HG02981 (cell line): ENCODE results near the gene RAB11FIP4.

Source experiments
- ATAC-seq: cut with Tn5 transposase; IDR thresholded peaks from one replicate; pipeline ENCODE4 v1.9.1; 2021; ENCODE audit warnings: mild to moderate bottlenecking, moderate library complexity; ENCODE audit not compliant: unreplicated experiment

Gene RAB11FIP4

DNA sequence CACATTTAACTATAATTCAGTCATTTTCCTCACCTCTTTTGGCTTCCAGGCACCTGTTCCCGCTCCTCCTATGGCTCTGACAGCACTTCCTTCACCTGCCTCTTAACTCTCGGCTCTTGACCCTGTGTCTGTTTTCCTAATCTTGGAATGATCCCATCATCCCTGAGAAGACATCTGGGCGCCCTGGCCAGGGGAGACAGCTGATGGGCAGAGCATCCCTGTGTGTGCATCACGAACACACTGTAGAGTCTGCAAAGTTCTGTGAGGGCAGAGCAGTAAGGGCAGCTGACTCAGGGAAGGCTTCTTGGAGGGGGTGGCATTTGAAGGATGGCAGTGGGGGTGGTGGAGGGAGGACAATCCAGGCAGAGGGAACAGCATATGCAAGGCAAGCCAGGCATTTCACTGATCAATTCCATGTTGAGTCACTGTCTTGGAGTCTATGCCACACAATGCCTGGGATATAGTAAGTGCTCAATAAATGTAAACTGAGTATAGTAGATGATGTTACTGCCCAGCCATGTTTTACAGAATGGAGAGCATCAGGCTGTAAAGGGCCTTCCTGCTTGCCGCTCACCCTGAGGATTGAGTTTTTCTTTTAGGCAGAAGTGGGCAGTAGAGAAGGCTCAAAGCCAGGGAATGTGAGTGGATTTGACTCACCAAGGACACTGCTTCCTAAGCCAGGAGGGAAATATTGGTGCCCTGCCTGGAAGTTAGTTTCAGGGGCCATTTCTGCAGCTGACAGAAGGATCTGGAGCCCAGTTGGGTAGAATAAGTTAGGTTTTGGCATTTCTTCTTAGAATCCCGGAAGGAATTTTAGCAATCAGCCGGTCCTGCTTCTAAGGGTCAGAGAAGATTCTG lies 5.8 kb upstream of the RAB11FIP4 start:
- no peak for ATAC-seq

DNA sequence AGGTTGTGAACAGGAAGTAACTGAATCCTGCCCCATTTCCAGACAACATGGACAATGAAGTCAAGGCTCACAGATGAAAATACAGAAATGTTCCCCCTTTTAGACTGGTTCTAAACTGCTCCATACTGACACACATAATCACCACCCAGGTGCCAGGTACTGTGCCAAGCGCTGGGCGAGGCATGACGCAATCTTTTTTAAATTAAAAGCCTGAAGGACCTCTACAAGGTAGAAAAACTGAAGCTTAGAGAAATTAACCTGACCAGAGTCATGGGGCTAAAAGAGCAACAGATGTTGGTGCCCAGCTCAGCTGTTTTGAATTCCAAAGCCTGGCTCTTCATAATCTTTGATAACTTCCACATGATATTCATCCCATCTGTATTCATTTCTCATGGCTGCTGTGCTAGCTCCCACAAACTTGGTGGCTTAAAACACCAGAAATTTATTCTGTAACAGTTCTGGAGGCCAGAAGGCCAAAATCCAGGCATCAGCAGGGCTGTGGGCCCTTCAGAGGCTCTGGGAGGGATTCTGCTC lies 4.9 kb upstream of the RAB11FIP4 start:
- ATAC-seq, result no peak

DNA sequence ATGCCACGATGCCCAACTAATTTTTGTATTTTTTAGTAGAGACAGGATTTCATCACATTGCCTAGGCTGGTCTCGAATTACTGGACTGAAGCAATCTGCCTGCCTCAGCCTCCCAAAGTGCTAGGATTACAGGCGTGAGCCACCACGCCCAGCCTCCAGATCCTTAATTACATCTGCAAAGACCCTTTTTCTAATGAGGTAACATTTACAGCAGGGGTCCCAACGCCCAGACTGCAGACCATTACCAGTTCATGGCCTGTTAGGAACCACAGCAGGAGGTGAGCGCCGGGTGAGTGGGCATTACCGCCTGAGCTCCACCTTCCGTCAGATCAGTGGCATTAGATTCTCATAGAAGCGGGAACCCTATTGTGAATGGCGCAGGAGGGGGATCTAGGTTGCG lies 4.0 kb upstream of the RAB11FIP4 start:
- ATAC-seq, result no peak

DNA sequence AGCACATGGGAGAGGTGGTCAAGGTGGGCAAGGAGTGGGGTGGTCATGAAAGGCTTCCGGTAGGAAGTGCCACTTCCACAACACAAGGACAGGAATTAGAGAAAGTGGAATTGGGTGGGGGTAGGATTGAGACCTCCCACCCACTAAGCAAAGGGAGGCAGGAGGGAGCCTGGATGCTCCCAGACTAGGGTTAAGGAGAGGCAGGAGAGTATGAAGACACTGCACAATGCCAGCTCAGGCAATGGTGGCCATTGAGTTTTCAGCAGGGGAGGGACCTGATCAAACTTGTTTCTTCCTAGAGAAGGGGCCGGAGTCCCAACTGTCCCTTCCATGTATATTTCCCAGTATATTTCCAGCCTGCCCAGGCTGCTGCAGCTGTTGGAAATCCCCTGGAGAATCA lies 3.1 kb upstream of the RAB11FIP4 start:
- no peak for ATAC-seq

DNA sequence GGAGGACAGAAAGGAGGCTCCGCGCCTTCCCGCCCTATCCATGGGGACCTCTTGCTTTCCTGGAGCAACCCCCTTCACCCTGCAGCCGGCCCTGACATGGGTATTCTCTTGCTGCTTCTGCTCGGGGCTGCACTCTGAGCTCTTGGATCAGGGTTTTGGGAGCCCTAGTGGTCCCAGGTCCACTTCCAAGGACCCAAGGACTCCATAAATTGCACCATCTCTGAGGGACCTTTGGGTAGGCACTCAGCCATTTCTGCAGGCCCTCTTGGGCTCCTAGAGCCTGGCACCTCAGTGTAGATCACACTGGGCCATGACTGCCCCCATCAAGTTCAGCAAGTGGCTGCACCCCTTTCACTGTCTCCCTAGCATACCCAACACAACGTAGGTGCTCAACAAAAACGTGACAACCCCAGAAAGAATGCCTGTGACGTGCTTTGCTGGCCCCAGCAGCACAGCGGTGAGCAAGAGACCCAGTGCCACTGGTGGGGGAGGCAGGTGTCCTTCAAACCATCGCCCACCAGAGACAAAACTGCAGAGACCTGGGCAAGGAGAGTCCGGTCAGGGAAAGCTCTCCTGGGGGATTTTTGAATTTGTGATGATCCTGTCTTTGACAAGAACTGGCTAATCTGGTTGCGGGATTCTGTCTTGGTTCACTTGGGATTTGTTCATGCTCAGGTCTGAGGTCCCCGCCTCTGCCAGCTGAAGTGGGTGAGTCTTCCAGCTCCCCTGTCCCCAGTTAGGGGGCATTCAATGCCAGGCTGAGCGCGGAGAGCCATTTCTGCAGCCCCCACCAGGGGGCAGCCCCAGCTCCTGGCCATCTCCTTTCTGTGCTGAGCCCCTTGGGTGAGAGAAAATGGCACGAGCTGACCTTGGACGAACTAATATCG lies 2.5 kb upstream of the RAB11FIP4 start:
- ATAC-seq, result no peak

DNA sequence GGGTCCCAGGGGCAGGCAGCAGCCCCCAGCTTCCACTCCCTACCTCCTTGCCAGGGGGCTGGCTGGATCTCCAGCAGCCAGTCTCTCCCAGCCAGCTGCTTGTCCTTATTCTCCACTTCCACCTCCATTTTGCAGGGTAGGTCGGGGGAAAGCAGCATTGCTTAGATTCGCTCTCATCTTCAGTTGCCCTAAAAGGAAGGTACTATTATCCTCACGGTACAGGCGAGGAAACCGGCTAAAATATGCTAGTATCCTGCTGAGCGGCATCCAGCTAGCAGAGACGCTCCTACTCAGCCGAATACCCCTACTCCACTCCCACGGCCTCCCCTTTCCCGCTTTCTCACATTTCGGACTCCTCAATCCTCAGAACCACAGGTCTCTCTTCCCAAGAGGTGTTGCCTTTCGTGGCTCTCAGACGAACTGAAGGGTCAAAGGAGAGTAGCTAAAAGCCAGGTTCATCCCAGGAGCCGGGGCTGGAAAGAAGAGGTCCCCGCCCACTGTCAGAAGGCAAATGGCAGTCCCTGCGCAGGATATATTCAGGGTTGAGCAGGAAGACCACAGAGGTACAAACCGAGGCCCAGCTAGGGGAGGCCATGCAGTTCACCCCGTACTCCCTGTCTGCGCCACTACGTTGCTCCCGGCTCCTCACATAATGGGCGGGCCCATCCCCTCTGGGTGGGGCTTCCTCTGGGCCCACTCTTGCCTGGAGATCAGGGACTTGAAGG lies 1.7 kb upstream of the RAB11FIP4 start:
- no peak for ATAC-seq

DNA sequence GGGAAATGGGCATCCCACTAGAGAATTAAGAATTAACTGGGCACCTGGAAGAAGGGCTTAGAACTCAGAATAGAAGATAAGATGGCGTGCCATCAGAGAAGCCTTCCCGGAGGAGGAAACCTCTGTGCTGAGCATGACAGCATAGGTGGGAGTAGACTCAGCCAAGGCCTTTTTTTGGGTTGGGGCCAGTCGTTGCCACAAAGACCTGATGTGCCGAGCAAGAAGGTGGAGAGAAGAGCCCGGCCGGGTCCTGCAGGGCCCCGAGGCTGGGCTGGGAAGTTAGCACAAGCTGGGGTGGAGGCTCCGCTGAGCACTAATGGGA lies 1.1 kb upstream of the RAB11FIP4 start:
- no peak for ATAC-seq

DNA sequence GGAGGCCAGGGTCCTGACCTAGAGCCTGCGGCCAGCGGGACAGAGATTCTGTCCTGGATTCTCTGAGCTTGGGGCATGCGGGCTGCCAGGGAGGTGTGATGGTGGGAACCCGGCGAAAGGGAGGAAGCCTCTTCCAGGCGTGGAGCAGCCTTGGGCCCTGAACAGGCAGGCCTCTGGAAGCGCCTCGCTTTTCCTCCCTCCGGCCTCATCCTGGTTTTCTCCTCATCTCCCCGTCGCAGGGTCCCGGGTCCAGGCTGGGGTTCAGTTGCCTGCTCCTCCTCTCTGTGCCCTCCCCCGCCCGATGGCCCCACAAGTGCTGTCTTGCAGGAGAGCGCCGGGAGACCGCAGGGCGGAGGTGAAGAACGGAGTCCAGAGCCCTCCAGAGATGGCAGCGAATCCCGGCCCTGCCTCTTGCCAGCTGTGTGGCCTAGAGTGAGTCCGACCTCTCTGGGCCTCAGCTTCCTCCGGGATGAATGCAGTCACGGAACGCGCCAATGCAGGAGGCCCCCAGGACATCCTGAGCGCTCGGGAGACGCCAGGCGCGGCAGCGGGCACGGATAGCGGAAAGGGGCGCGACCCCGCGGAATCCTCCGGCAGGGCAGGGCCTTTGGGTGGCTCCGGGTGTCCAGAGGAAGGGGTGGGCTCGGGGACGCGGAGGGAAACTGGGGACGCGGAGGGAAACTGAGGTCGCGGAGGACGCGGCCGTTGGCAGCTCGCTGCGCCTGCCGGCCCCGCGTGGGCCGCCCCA lies 553 bp upstream of the RAB11FIP4 start:
- no peak for ATAC-seq

DNA sequence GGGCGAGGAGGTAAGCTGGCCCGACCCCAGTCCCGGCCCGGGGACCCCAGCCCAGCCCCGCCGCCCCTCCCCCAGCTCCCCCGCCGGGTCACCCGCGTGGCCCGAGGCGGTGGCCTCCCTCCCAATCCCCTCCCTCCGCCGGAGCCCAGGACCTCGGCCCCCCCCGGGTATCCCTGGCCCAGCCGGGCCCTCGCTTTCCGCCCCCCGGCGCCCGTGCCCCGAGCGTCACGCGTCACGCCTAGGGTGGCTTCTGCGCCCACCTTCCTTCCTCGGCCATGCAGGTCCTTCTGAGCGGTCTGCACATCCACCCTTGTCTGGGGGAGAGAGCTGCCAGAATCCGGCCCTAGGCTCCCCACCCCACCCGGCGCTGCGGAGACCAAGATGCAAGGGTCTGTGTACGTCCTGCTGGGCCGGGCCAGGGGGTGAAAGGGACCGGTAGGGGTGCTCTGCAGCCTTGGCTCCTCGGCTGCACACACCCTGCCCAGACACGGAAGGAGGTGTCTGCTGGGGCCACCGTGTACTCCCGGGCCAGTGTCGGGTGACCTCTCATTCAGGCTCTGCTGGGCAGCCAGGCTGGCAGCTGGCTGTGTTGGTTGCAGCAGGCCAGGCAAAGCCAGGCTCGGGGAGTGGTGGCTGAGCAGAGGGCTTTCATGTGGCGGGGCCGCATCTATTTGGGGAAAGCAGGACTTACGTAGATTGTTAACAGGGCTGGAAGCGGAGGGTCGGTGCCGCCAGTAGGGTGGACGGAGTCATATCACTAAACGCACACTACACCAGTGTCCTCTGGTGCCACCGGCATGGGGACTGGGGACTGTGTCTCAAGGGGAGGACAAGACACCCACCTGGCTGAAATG lies 754 bp downstream of the RAB11FIP4 start:
- ATAC-seq, result no peak

DNA sequence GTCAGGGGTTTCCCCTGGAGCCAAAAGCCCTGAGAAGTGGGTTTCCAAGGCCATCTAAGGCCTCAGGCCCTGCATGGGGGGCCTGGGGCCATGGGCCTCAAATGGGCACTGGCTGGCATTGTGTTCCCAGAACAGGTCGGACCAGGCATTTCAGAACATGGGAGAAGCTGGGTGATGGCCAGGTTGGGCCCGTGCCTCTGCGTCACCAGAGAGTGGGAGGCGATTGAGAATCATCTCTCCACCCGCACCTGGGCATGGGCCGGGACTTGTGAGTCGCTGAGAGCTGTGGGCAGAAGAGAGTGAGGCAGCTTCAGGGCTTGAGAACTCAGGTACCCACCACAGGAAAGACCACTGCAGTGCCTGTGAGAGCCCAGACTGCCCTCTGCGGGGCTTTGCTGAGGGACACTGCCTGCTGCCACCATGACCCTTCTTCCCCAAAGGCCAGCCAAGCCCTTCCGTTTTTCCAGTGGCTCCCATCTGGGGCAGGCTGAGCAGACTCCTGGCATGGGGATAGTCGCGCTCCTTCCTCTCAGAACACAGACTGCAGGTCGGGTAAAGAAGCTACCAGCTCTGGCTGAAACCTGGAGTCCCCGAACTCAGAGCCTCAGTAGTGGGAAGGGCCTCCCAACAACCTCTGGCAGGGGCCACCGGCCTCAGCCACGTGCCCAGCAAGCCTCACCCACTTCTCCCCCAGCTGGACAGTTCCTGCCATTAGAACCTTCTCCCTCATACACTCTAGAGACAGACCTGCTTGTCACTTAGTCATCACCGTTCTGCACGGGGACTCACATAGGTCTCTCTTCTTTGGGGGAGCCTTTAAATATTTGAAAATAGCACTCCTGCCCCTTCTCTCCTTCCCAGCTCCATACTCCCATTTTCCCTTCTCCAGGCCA lies 1.6 kb downstream of the RAB11FIP4 start:
- ATAC-seq, result no peak

DNA sequence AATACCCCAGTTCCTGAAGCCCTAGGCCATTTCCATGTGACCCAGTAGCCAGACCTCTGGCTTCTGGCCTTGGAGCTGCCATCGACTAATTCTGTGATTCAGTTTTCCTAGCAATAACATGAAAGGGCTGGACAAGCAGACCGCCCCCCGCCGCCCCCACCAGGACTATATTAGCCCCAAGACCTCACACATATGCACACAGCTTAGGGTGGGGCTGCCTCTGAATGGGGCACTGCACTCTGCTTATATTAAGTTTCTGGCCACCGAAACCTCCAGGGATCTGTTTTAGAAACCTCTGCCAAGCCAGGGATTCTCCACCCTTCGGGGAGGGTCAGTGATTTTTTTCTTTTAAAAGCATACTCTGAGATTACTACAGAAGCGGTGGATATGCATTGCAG lies 2.3 kb downstream of the RAB11FIP4 start:
- no peak for ATAC-seq

DNA sequence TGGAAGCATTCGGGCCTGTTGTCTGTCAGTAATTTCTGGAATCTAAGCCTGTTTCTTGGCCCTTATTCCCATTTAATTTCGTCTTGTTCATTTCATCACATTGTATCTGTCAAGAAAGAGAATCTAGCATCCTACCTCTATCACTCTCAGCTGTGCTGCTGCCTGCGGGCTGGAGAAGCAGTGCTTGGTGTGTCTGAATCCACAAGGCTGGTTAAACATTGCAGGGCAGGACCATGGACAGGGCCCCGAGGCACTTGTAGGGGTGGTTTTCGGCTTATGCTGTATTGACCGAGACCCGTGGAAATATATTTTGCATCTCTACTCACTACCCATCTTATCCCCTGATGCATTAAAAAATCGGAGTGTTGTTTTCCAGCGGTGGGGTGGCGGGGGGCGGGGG lies 3.1 kb downstream of the RAB11FIP4 start:
- no peak for ATAC-seq

DNA sequence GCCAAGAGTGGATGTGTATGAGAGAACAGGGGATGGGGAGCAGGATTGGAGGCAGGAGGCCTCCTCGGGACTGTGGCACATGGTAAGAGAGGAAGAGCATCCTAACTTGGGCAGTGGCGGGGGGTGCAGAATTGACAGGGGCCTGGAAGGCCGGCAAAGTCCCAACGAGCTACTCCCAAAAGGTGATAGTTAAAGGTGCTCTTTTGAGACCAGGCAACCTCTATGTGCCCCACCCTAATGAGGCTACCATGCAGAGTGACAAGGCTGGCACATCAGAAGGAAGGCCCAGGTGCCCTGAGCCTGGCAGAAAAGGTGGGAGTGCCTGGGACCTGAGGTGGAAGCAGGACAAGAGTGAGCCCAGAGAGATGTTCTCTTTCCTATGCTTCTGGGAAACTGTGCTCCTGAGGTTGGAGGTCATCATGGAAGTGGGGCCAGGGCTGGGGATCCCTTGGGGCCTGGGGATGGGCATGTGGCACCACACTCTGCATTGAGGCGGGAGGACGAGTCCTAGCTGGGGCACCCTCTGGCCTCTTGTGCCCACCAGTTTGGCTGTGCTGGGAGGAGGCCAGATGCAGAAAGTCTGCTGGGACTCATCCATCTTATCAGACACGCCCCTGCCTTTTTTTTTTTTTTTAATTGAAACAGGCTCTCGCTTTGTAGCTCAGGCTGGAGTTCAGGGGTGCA lies 5.9 kb downstream of the RAB11FIP4 start:
- no peak for ATAC-seq

DNA sequence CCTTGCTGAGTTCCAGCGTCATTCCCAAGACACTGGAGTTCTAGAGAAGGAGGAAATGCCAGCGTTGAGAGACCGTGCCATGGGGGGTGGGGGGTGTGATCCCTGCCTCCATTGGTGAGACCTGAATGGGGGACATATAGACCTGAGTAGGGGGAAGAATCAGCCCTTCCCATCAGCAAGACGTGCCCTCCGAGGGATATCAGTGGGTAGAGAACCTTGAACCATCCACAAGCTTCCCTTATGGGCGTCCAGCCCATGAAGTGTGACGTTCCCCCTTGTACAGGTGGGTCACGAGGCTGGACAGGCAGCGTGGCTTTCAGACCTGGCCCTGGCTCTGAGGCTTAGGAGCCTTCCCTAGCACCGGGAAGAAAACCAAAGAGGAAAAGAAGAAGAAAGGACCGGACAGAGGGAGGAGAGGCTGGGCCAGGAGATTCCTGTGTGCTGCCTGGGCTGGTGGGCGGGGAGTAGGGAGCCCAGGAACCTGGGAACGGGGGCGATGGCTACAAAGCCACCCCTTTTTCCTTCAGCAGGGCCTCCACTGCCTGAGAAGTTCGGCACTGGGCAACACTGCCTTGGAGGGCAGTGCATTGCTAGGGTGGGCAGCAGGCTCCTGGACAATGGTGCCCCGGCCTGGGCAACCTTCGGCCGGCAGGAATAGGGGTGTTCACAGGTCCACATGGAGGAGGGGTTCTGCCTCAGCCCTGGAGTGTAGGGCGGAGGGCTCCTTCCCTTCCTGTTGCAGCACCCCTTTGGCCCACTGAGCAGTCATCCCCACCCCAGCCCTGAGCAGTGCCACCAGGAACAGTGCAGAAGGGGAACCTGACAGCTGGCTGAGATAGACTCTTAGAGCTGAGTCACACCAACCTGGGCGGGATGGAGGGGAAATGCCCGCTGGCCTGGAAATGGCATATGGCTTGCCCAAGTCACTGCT lies 7.2 kb downstream of the RAB11FIP4 start:
- ATAC-seq, result no peak

DNA sequence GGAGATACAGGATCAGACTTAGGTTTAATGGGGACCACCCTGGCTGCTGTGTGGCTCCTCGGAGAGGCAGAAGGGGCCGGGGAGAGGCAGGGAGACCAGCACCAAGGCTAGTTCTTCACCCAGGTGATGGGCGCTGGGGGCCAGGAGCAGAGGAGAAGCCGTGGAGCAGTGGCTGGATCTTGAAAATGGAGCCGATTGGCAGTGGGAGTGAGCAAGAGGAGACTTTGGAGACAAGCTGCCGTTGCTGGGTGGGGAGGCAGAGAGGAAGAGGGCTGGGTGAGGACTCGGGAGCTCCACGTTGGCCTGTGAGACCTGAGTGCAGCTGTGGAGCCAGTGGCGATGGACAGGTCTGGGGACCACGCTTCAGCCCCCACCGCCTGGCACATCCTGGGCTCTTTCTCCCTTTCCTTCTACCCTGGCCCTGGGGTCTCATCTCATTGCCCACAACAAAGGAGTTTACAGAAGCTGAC lies 9.0 kb downstream of the RAB11FIP4 start:
- no peak for ATAC-seq

DNA sequence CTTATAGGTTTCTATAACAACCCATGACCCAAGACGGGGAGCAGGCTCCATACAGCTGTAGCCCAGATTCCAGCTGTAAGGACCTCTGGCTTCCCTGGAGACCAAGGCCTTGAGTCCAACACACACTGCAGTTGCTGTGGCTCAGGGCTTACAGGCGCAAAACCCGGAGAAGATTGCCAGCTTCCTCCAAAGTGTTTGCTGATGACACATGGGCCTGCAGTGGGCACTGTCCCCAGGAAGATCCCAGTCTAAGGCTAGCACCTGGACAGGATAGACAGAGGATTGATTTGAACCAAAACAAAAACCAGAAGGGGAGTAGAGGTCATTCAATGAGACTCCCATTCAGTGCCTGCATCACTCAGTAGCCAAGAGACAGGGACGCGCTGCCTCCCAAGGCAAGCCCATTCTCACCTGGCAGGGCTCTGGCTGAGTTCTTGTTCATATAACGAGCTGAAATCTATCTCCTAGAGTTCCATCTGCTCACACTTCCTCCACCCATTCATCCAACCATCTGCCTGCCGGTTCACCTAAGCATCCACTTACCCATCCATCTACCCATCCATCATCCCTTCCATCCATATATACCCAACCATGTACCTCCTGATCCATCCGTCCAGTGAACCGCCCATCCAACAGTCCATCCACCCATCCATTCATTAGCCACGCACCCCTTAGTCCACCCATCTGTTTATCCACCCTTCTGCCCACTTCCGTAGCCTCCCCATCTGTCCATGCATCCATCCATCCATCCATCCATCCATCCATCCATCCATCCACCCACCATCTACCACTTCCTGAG lies 10.2 kb downstream of the RAB11FIP4 start:
- no peak for ATAC-seq
